BJ (cell line): ENCODE measurements around the gene PCTP. TPM values are rescaled to one million over a fixed set of nuclear protein-coding genes. Genes with fewer than 3 reads are reported as not detected.

ENCODE experiments used
- CTCF ChIA-PET: fragments of 350-600 bp; formaldehyde crosslinking; extraction: SDS; loops from one replicate; lab custom pipeline; 2021; ENCODE audit warnings: antibody characterized with exemption, inconsistent platforms; lab: Yijun Ruan, JAX
- POLR2A ChIA-PET: fragments of 300-600 bp; sonication (Branson Sonifier 250); formaldehyde crosslinking; extraction: SDS; loops from one replicate; lab custom pipeline; 2021; ENCODE audit warnings: antibody characterized with exemption; lab: Charles Lee
- DNase-seq: peaks from one replicate; pipeline ENCODE4 v3.0.0-alpha.2; 2011; ENCODE audit warnings: low read depth
- H3K27me3 ChIP-seq: 2 replicates; pipeline ENCODE4 v1.6.0; 2011; ENCODE audit warnings: low read length; ENCODE audit not compliant: control insufficient read depth, insufficient read depth
- H3K36me3 ChIP-seq: 2 replicates; pipeline ENCODE4 v1.5.1; 2011; ENCODE audit warnings: low read length; ENCODE audit not compliant: control insufficient read depth, insufficient read depth
- H3K4me3 ChIP-seq: 2 replicates; pipeline ENCODE4 v1.5.1; 2011; ENCODE audit warnings: low read depth, mild to moderate bottlenecking, control low read depth, low read length
- polyA plus RNA-seq: library from polyadenylated mRNA; depleted of rRNA; stranded (reverse); fragments of >200 nt; gene quantifications from 2 replicates; pipeline ENCODE4 v1.2.3, GENCODE V29; 2011
- TF ChIP-seq, protein P1 (sequence below): IDR thresholded peaks from 2 replicates; pipeline ENCODE4 v1.5.1; 2011; ENCODE audit warnings: low read depth, mild to moderate bottlenecking, control low read depth, inconsistent platforms, low read length, moderate library complexity; ENCODE audit not compliant: insufficient read depth

PCTP gene
- polyA plus RNA-seq, 1 experiment: 10.2 TPM

DNA sequence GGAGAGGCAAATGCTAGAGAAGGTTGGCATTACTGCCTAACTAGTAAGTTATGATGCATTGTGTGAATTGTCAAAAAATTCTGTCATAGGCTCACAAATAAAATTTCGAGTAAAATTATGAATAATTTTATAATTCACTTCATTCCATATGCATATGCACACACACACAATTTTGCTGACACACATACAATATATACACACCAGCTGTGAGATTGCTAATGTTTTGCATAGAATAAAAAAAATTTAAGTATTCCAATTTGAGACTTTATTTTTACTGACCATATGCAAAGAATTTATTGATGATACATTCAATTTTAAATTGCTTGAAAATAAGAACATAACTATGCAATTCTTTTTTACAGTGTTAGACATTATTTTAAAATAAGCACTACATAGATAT is 21.4 kb upstream of the PCTP start:
- H3K4me3 ChIP-seq: no peak overlapping the region
- POLR2A ChIA-PET: no interaction called here
- H3K27me3 ChIP-seq: no peaks in the 10 kb centered on the region

DNA sequence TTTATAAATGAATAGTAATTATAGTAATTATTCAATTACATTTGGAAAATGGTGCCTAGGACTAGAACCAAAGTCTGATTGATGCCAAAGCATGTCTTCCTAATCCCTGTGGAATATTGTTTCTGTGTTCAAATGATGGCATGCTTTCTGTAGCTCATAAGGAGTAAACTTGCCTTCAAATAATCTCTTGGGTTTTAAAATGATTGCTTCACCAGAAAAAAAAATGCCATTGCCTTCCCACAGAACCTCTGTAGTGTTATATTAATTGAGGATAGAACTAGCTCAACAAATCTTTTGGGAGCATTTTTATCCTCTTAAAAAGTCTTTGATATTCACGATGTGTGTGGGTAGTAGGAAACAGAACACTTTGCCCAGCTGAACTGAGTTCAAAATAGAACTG is 20.5 kb upstream of the PCTP start:
- ChIA-PET CTCF (no interaction called here), POLR2A (no interaction called here)
- no peak overlapping the region for H3K4me3 ChIP-seq
- no peaks in the 10 kb centered on the region for H3K36me3 ChIP-seq
- DNase-seq: no peak
- TF ChIP-seq, protein P1, sequence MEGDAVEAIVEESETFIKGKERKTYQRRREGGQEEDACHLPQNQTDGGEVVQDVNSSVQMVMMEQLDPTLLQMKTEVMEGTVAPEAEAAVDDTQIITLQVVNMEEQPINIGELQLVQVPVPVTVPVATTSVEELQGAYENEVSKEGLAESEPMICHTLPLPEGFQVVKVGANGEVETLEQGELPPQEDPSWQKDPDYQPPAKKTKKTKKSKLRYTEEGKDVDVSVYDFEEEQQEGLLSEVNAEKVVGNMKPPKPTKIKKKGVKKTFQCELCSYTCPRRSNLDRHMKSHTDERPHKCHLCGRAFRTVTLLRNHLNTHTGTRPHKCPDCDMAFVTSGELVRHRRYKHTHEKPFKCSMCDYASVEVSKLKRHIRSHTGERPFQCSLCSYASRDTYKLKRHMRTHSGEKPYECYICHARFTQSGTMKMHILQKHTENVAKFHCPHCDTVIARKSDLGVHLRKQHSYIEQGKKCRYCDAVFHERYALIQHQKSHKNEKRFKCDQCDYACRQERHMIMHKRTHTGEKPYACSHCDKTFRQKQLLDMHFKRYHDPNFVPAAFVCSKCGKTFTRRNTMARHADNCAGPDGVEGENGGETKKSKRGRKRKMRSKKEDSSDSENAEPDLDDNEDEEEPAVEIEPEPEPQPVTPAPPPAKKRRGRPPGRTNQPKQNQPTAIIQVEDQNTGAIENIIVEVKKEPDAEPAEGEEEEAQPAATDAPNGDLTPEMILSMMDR: no peak
- H3K27me3 ChIP-seq: no peaks in the 10 kb centered on the region

More for the DNA sequence above, 21.4 kb upstream of the PCTP start:
- no peak for DNase-seq
- H3K36me3 ChIP-seq: no peaks in the 10 kb centered on the region
- TF ChIP-seq, protein P1: no peak
- CTCF ChIA-PET: interaction anchor here (0.8 to 1.7 kb wide), 3 partner anchors 10 to 202 kb away, joined by 3 to 5 read pairs (median 4); partner anchors contain the start of gene PCTP

DNA sequence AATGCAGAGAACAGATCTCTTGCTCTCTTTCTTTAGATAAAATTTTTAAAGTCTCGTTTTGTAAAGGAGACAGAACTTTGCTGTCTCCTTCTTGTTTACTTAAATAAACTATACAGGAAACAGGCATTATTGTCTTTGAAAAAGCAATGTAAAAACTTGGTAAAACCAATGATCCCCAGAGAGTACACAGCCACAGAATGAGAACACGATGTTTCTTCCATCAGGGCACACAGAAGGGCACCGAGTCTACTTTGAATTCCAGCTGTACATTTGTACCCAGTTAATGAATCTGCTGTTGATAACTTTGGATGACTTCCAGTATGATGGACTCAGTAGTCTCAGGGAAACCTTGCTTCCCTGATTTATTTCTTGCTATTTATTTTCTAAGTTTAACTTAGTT is 20.0 kb upstream of the PCTP start:
- no peaks in the 10 kb centered on the region for H3K36me3 ChIP-seq
- H3K4me3 ChIP-seq: no peak overlapping the region
- TF ChIP-seq, protein P1: no peak
- no peak for DNase-seq
- no peaks in the 10 kb centered on the region for H3K27me3 ChIP-seq
- POLR2A ChIA-PET: no interaction called here
- CTCF ChIA-PET: no interaction called here

DNA sequence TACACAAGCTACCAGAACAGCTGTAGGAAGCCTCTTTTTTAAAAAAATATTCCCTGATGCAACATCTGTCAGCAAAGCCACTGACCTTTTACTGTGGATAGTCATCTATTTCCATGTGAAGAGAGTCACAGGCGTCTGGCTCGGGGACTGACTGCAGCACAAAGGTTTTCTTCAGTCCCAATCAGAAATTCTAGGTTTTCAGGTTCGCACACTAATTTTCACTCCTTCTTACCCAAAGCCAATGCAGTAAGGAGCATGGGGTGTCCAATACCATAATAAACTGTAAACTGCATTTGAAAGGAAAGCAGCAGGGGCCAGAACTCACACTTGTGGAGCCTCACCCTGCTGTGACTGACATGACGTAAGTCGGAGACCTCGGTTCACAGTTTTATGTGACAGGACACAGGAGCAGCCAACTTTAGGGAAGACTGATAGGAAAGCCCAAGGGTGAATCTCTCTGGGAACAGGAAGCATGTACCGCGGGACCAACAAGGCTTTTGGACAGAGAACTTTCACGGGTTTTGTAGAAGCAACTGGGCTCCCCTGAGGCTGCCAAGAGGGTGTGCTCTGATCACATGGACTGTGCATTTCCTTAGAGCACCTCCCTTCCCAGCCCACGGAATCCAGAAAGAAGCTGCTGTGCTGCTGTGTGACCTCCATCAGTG is 19.1 kb upstream of the PCTP start:
- CTCF ChIA-PET: interaction anchor here (5.4 kb wide), 1 partner anchor 13 kb away, joined by 26 read pairs; no protein-coding TSS in a partner anchor
- POLR2A ChIA-PET: no interaction called here

DNA sequence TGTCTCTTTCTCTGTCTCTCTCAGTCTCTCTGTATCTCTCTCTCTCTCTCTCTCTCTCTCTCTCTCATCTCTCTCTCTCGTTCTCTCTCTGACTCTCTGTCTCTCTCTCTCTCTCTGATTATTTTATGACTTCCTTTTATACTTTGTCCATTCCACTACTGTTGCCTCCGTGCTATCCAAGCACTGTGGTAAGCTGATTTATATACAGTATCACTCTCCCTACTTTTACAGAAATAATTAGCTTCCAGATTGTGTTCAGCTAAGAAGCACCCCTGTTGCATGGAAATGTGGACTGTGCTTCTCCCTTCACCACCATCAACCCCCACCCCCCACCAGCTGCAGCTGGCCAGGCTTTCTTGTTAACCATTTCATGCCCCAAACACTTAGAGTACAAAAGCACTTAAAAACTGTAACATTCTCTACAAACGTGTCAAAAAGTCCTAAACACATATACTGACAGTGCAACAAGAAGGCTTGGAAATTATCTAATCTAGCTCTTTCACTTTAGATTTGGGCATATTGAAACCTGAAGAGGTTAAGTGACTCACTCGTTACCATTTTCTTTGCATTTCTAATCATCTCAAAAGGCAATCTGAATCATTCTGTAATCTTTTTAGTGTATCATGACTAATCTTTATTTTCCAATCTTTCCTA is 16.6 kb upstream of the PCTP start:
- CTCF ChIA-PET: interaction anchor here (0.6 to 5.4 kb wide), 11 partner anchors 11 to 390 kb away, joined by 3 to 26 read pairs (median 8); partner anchors contain the start of gene TMEM100

More for the DNA sequence above, 19.1 kb upstream of the PCTP start:
- no peaks in the 10 kb centered on the region for H3K27me3 ChIP-seq
- no peak for DNase-seq
- TF ChIP-seq, protein P1: no peak
- H3K4me3 ChIP-seq: no peak overlapping the region
- H3K36me3 ChIP-seq: no peaks in the 10 kb centered on the region

More for the DNA sequence above, 16.6 kb upstream of the PCTP start:
- no peaks in the 10 kb centered on the region for H3K36me3 ChIP-seq
- H3K27me3 ChIP-seq: no peaks in the 10 kb centered on the region
- DNase-seq: no peak
- TF ChIP-seq, protein P1: no peak
- no peak overlapping the region for H3K4me3 ChIP-seq
- POLR2A ChIA-PET: interaction anchor here (0.7 kb wide), 1 partner anchor 157 kb away, joined by 21 read pairs; no protein-coding TSS in a partner anchor
